ENCODE data around the gene GABRB1. TPM values are rescaled to one million over a fixed set of nuclear protein-coding genes. Genes with fewer than 3 reads are reported as not detected.

The GABRB1 gene
- total RNA-seq, 2 experiments from 2014 or later, result not detected

DNA sequence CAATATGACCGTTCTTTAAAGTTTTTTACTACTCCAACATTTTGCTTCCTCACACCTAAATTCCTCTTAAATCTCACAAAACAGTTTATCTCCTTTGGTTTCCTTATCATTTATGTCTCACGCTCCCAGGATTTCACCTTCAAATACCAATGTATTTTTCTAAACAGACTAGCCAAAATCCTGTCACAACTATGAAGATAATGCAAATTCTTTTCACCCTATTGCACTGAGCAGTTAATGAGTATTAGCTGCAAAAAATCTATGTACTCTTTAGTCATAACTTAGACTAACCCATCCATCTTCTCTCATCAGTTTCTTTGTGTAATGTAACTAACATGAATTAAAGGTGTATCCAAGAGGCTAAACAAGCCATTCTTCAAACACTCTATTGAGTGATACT lies 280.8 kb downstream of the GABRB1 start:
- Histone ChIP-seq H3K9me3 (ENCODE audit: low read length) (no peaks in the 10 kb centered on the region), H3K4me1 (ENCODE audit: insufficient read depth, low read length, poor library complexity, severe bottlenecking) (no peaks in the 10 kb centered on the region), H2AFZ (ENCODE audit: low read length) (no peak overlapping the region), H3K4me2 (ENCODE audit: low read length) (no peak overlapping the region), H3K27ac (ENCODE audit: low read depth, low read length, poor library complexity, severe bottlenecking) (no peak overlapping the region), H3K9me2 (ENCODE audit: insufficient read depth, low read length) (no peaks in the 10 kb centered on the region), H3K79me2 (ENCODE audit: insufficient read depth, low read depth, low read length) (no peaks in the 10 kb centered on the region), H3K36me3 (ENCODE audit: insufficient read depth, low read length) (no peaks in the 10 kb centered on the region), H3K4me3 (ENCODE audit: low read depth, low read length, poor library complexity, severe bottlenecking) (no peak overlapping the region), H4K20me1 (ENCODE audit: insufficient read depth, low read length) (no peaks in the 10 kb centered on the region)
- intact Hi-C loops (cut with micrococcal nuclease; ENCODE audit: unreplicated experiment), result no loop called here
- POLR2A ChIA-PET, result no interaction called here
- TF ChIP-seq, protein P1, sequence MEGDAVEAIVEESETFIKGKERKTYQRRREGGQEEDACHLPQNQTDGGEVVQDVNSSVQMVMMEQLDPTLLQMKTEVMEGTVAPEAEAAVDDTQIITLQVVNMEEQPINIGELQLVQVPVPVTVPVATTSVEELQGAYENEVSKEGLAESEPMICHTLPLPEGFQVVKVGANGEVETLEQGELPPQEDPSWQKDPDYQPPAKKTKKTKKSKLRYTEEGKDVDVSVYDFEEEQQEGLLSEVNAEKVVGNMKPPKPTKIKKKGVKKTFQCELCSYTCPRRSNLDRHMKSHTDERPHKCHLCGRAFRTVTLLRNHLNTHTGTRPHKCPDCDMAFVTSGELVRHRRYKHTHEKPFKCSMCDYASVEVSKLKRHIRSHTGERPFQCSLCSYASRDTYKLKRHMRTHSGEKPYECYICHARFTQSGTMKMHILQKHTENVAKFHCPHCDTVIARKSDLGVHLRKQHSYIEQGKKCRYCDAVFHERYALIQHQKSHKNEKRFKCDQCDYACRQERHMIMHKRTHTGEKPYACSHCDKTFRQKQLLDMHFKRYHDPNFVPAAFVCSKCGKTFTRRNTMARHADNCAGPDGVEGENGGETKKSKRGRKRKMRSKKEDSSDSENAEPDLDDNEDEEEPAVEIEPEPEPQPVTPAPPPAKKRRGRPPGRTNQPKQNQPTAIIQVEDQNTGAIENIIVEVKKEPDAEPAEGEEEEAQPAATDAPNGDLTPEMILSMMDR (conservative IDR thresholded peaks at IDR 0.05; ENCODE audit: low read length), result no peak
- TF ChIP-seq EZH2phosphoT487 (IDR thresholded peaks at IDR 0.05; ENCODE audit: borderline replicate concordance, low read depth, low read length), result no peak
- no peak for DNase-seq (ENCODE audit: low spot score)
- CTCF ChIA-PET (ENCODE audit: unreplicated experiment), result no interaction called here
- BruUV-seq (replicated peaks), result no TSS peak

DNA sequence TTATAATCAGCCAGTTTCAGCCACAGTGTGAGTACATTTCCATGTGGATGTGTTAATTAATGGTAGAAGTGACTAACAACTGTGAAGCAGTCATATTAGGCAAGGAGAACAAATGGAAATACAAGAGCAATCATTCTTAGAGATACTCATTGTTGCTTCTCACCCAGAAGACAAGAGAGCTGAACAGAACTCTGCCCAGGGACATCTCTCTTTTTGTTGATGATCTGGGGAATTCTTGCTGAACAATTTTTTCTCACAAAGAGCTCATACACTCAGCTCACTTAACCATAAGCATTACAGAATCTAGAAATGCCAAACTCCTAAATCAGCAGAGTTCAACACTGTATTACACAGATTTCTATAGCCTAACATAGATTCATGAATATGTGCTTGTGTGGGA lies 282.0 kb downstream of the GABRB1 start:
- TF ChIP-seq EZH2phosphoT487 (IDR thresholded peaks at IDR 0.05; ENCODE audit: borderline replicate concordance, low read depth, low read length), result no peak
- TF ChIP-seq, protein P1 (conservative IDR thresholded peaks at IDR 0.05; ENCODE audit: low read length), result no peak
- Histone ChIP-seq H3K27ac (ENCODE audit: low read depth, low read length, poor library complexity, severe bottlenecking) (no peak overlapping the region), H3K9me3 (ENCODE audit: low read length) (no peaks in the 10 kb centered on the region), H2AFZ (ENCODE audit: low read length) (no peak overlapping the region), H3K4me3 (ENCODE audit: low read depth, low read length, poor library complexity, severe bottlenecking) (no peak overlapping the region), H4K20me1 (ENCODE audit: insufficient read depth, low read length) (no peaks in the 10 kb centered on the region), H3K4me1 (ENCODE audit: insufficient read depth, low read length, poor library complexity, severe bottlenecking) (no peaks in the 10 kb centered on the region), H3K36me3 (ENCODE audit: insufficient read depth, low read length) (no peaks in the 10 kb centered on the region), H3K9me2 (ENCODE audit: insufficient read depth, low read length) (no peaks in the 10 kb centered on the region), H3K79me2 (ENCODE audit: insufficient read depth, low read depth, low read length) (no peaks in the 10 kb centered on the region), H3K4me2 (ENCODE audit: low read length) (no peak overlapping the region)
- ChIA-PET CTCF (ENCODE audit: unreplicated experiment) (no interaction called here), POLR2A (interaction anchor here (1.0 kb wide), 1 partner anchor 19 kb away, joined by 3 read pairs; no protein-coding TSS in a partner anchor)
- BruUV-seq (replicated peaks), result no TSS peak
- DNase-seq (ENCODE audit: low spot score), result no peak
- intact Hi-C loops (cut with micrococcal nuclease; ENCODE audit: unreplicated experiment), result no loop called here

DNA sequence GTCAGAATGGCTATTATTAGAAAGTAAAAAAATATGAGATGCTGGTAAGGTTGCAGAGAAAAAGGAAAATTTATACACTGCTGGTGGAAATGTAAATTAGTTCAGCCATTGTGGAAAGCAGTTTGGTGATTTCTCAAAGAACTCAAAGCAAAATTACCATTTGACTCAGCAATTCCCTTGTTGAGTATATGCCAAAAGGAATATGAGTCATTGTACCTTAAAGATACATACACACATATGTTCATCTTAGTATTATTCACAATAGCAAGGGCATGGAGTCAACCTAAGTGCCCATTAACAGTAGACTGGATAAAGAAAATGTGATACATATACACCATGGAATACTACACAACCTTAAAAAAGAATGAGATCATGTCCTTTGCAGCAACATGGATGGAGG lies 284.0 kb downstream of the GABRB1 start:
- Histone ChIP-seq H3K4me1 (ENCODE audit: insufficient read depth, low read length, poor library complexity, severe bottlenecking) (no peaks in the 10 kb centered on the region), H3K27ac (ENCODE audit: low read depth, low read length, poor library complexity, severe bottlenecking) (no peak overlapping the region), H3K9me2 (ENCODE audit: insufficient read depth, low read length) (no peaks in the 10 kb centered on the region), H3K9me3 (ENCODE audit: low read length) (no peaks in the 10 kb centered on the region), H3K36me3 (ENCODE audit: insufficient read depth, low read length) (no peaks in the 10 kb centered on the region), H3K79me2 (ENCODE audit: insufficient read depth, low read depth, low read length) (no peaks in the 10 kb centered on the region), H2AFZ (ENCODE audit: low read length) (no peak overlapping the region), H3K4me2 (ENCODE audit: low read length) (no peak overlapping the region), H4K20me1 (ENCODE audit: insufficient read depth, low read length) (no peaks in the 10 kb centered on the region), H3K4me3 (ENCODE audit: low read depth, low read length, poor library complexity, severe bottlenecking) (no peak overlapping the region)
- DNase-seq (ENCODE audit: low spot score), result no peak
- POLR2A ChIA-PET, result no interaction called here
- intact Hi-C loops (cut with micrococcal nuclease; ENCODE audit: unreplicated experiment), result no loop called here
- no TSS peak for BruUV-seq (replicated peaks)
- CTCF ChIA-PET (ENCODE audit: unreplicated experiment), result no interaction called here
- no peak for TF ChIP-seq EZH2phosphoT487 (IDR thresholded peaks at IDR 0.05; ENCODE audit: borderline replicate concordance, low read depth, low read length)
- TF ChIP-seq, protein P1 (conservative IDR thresholded peaks at IDR 0.05; ENCODE audit: low read length), result no peak
